WERI-Rb-1 (cell line): ENCODE data around the gene SERPINE1.

Source experiments
- DNase-seq: peaks from one replicate; pipeline ENCODE4 v3.0.0-alpha.2; 2020
- H3K27ac ChIP-seq: fragments of 250-450 bp; sonication (Bioruptor Pico); 2 replicates; pipeline ENCODE4 v1.5.1; 2020; ENCODE audit warnings: mild to moderate bottlenecking, moderate library complexity
- H3K27me3 ChIP-seq: fragments of 250-450 bp; sonication (Bioruptor Pico); 2 replicates; pipeline ENCODE4 v1.5.1; 2021; ENCODE audit warnings: mild to moderate bottlenecking, low read depth, moderate library complexity; ENCODE audit not compliant: insufficient read depth, severe bottlenecking
- H3K36me3 ChIP-seq: fragments of 250-450 bp; sonication (Bioruptor Pico); 2 replicates; pipeline ENCODE4 v1.5.1; 2020; ENCODE audit warnings: mild to moderate bottlenecking, moderate library complexity
- H3K4me3 ChIP-seq: 2 replicates; pipeline ENCODE4 v1.5.1; 2011; ENCODE audit warnings: low read depth, mild to moderate bottlenecking, control low read depth, low read length
- H3K9me3 ChIP-seq: fragments of 250-450 bp; sonication (Bioruptor Pico); 2 replicates; pipeline ENCODE4 v1.5.1; 2021; ENCODE audit warnings: mild to moderate bottlenecking, moderate library complexity; ENCODE audit not compliant: severe bottlenecking
- TF ChIP-seq, protein P1 (sequence below): IDR thresholded peaks from 2 replicates; pipeline ENCODE4 v1.5.1; 2011; ENCODE audit warnings: low read depth, mild to moderate bottlenecking, control low read depth, inconsistent platforms, low read length

SERPINE1 gene

DNA sequence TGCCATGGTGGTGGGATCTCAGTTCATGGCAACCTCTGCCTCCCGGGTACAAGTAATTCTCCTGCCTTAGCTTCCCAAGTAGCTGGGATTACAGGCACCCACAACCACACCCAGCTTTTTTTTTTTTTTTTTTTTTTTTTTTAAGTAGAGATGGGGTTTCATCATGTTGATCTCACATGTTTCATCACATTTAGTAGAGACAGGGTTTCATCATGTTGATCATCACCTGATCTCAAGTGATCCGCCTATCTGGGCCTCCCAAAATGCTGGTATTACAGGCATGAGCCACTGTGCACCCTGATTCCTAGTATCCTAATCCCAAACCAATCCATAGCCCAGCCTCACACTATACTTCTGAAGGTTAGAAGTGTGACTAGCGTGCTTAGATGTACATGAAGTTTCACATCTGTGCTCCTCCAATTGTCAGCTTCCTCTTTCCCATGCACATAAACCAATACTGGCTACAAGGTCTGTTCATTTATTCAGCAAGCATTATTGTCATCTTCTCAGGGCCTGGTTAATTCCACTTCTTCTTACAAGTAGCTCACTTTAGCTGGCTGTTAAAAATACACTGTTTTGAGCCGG lies 60.0 kb downstream of the SERPINE1 start:
- no peak for DNase-seq
- no peak overlapping the region for H3K4me3 ChIP-seq
- TF ChIP-seq, protein P1, sequence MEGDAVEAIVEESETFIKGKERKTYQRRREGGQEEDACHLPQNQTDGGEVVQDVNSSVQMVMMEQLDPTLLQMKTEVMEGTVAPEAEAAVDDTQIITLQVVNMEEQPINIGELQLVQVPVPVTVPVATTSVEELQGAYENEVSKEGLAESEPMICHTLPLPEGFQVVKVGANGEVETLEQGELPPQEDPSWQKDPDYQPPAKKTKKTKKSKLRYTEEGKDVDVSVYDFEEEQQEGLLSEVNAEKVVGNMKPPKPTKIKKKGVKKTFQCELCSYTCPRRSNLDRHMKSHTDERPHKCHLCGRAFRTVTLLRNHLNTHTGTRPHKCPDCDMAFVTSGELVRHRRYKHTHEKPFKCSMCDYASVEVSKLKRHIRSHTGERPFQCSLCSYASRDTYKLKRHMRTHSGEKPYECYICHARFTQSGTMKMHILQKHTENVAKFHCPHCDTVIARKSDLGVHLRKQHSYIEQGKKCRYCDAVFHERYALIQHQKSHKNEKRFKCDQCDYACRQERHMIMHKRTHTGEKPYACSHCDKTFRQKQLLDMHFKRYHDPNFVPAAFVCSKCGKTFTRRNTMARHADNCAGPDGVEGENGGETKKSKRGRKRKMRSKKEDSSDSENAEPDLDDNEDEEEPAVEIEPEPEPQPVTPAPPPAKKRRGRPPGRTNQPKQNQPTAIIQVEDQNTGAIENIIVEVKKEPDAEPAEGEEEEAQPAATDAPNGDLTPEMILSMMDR = no peak
- H3K36me3 ChIP-seq = no peaks in the 10 kb centered on the region
- H3K27me3 ChIP-seq = peaks cover 81% of the 10 kb centered on the region
- H3K27ac ChIP-seq = no peak overlapping the region
- H3K9me3 ChIP-seq = no peaks in the 10 kb centered on the region
